Panc1 (cell line): Measurements from ENCODE around the gene CLMN.

Experiments
- POLR2AphosphoS5 ChIP-seq: IDR thresholded peaks from 2 replicates; pipeline ENCODE4 v1.6.1; 2012; ENCODE audit warnings: mild to moderate bottlenecking, low read depth, low read length, moderate library complexity
- REST ChIP-seq, 2 experiments: IDR thresholded peaks; 2 replicates each; pipeline ENCODE4 v1.6.1; 2011 to 2012; ENCODE audit warnings: low read depth in 2 of 2, control low read depth in 1 of 2, low read length in 1 of 2, mild to moderate bottlenecking in 1 of 2, moderate library complexity in 1 of 2; ENCODE audit not compliant: insufficient read depth in 1 of 2
- SIN3A ChIP-seq: IDR thresholded peaks from 2 replicates; pipeline ENCODE4 v1.6.1; 2012; ENCODE audit warnings: low read depth, mild to moderate bottlenecking, low read length, moderate library complexity, borderline replicate concordance; ENCODE audit not compliant: insufficient read depth
- TCF7L2 ChIP-seq: IDR thresholded peaks from 2 replicates; pipeline ENCODE4 v1.6.1; 2011; ENCODE audit warnings: mild to moderate bottlenecking, low read depth, low read length, inconsistent platforms
- TF ChIP-seq, protein P1 (sequence below): fragments of 450-650 bp; IDR thresholded peaks from 2 replicates; pipeline ENCODE4 v1.5.1; 2017; ENCODE audit warnings: mild to moderate bottlenecking

DNA sequence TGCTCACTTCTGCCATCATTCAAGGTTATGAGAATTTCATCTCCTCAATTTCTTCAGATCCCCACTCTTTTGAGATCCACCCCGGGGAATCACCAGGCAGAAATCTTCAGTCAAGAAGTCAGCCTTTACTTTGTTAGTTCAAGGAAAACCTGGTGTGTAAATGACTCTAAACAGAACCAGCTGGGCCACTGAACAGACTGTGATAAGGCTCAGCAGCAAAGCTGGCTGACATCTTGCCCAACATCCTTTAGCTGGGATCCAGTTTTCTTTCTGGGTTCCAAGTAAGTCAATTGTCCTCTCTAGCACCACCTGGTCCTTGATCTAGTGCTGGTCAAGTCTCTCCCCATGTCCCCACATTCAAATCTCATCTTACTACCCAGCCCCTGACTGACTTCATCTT lies 11.6 kb downstream of the CLMN start:
- TF ChIP-seq, protein P1, sequence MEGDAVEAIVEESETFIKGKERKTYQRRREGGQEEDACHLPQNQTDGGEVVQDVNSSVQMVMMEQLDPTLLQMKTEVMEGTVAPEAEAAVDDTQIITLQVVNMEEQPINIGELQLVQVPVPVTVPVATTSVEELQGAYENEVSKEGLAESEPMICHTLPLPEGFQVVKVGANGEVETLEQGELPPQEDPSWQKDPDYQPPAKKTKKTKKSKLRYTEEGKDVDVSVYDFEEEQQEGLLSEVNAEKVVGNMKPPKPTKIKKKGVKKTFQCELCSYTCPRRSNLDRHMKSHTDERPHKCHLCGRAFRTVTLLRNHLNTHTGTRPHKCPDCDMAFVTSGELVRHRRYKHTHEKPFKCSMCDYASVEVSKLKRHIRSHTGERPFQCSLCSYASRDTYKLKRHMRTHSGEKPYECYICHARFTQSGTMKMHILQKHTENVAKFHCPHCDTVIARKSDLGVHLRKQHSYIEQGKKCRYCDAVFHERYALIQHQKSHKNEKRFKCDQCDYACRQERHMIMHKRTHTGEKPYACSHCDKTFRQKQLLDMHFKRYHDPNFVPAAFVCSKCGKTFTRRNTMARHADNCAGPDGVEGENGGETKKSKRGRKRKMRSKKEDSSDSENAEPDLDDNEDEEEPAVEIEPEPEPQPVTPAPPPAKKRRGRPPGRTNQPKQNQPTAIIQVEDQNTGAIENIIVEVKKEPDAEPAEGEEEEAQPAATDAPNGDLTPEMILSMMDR = no peak
- no peak for TF ChIP-seq POLR2AphosphoS5
- TF ChIP-seq REST (IDR thresholded peaks at IDR 0.05; ENCODE audit: insufficient read depth in 1 of 2, low read depth in 2 of 2, low read length in 1 of 2) = no peak
- no peak for TF ChIP-seq TCF7L2
- no peak for TF ChIP-seq SIN3A
